Measurements from ENCODE around the gene NAA20.

NAA20 gene

GRCh38 chr20:20075032-20075431 lies 57.9 kb downstream of the NAA20 start:
- Mint-ChIP-seq H3K36me3 (ENCODE audit: low read depth) (no peaks in the 10 kb centered on the region), H3K4me3 (no peak overlapping the region), H3K27ac (no peak overlapping the region), H3K27me3 (ENCODE audit: low read depth) (peaks cover 20% of the 10 kb centered on the region), H3K4me1 (peaks cover 39% of the 10 kb centered on the region), H3K9me3 (no peaks in the 10 kb centered on the region)
- no peak for TF ChIP-seq CTCF (IDR thresholded peaks at IDR 0.05; ENCODE audit: unreplicated experiment in 3 of 3)

GRCh38 chr20:20076297-20077065 lies 59.3 kb downstream of the NAA20 start:
- Mint-ChIP-seq H3K4me1 (peaks cover 39% of the 10 kb centered on the region), H3K9me3 (no peaks in the 10 kb centered on the region), H3K4me3 (no peak overlapping the region), H3K36me3 (ENCODE audit: low read depth) (no peaks in the 10 kb centered on the region), H3K27ac (peak overlapping the region in 2 of 3 experiments; percentile 38 to 42), H3K27me3 (ENCODE audit: low read depth) (peaks cover 22% of the 10 kb centered on the region)
- no peak for TF ChIP-seq CTCF (IDR thresholded peaks at IDR 0.05; ENCODE audit: unreplicated experiment in 3 of 3)

GRCh38 chr20:20078041-20078440 lies 60.9 kb downstream of the NAA20 start:
- Mint-ChIP-seq H3K36me3 (ENCODE audit: low read depth) (no peaks in the 10 kb centered on the region), H3K4me3 (no peak overlapping the region), H3K27me3 (ENCODE audit: low read depth) (peaks cover 26% of the 10 kb centered on the region), H3K9me3 (no peaks in the 10 kb centered on the region), H3K4me1 (peaks cover 39% of the 10 kb centered on the region), H3K27ac (peak overlapping the region; percentile 60 to 75 (median 70))
- TF ChIP-seq CTCF (IDR thresholded peaks at IDR 0.05; ENCODE audit: unreplicated experiment in 3 of 3): no peak

- Mint-ChIP-seq H3K27ac (peak overlapping the region in 1 of 3 experiments; percentile 19), H3K4me1 (peaks cover 35% of the 10 kb centered on the region), H3K9me3 (no peaks in the 10 kb centered on the region), H3K36me3 (ENCODE audit: low read depth) (no peaks in the 10 kb centered on the region), H3K27me3 (ENCODE audit: low read depth) (peaks cover 29% of the 10 kb centered on the region), H3K4me3 (no peak overlapping the region)
- TF ChIP-seq CTCF (IDR thresholded peaks at IDR 0.05; ENCODE audit: unreplicated experiment in 3 of 3): no peak
Measured at GRCh38 chr20:20079102-20079784, 62.1 kb downstream of the NAA20 start.

Measured in nephron (organoid).